Calu3 (cell line): ENCODE results near the gene CCR3. TPM values are rescaled to one million over a fixed set of nuclear protein-coding genes. Genes with fewer than 3 reads are reported as not detected.

ENCODE experiments used
- Bru-seq: library from RNA; stranded (reverse); fragments of 400-500 nt; gene quantifications from one replicate; lab custom pipeline; 2021; lab: Mats Ljungman, UMichigan
- BruChase-seq, 2 experiments: library from RNA; stranded (reverse); fragments of 400-500 nt; gene quantifications; one replicate each; lab custom pipeline; 2021; lab: Mats Ljungman, UMichigan
- BruUV-seq: library from RNA; stranded (reverse); fragments of 400-500 nt; replicated peaks from 2 replicates; lab custom pipeline; 2021; lab: Mats Ljungman, UMichigan
- CTCF ChIA-PET: fragments of 300-600 bp; sonication (Branson Sonifier 250); formaldehyde crosslinking; loops from one replicate; lab custom pipeline; 2022; ENCODE audit warnings: antibody characterized with exemption; lab: Charles Lee
- DNase-seq: peaks from one replicate; pipeline ENCODE4 v3.0.0; 2022
- H3K27ac Mint-ChIP-seq: one replicate; pipeline ENCODE4 v1.8.0; 2022; ENCODE audit warnings: mixed read lengths; ENCODE audit not compliant: unreplicated experiment
- H3K27me3 Mint-ChIP-seq: one replicate; pipeline ENCODE4 v1.8.0; 2022; ENCODE audit warnings: mixed read lengths; ENCODE audit not compliant: unreplicated experiment
- H3K36me3 Mint-ChIP-seq: one replicate; pipeline ENCODE4 v1.8.0; 2022; ENCODE audit warnings: mild to moderate bottlenecking, moderate library complexity, mixed read lengths; ENCODE audit not compliant: insufficient read depth, unreplicated experiment
- H3K4me1 Mint-ChIP-seq: one replicate; pipeline ENCODE4 v1.8.0; 2022; ENCODE audit warnings: mild to moderate bottlenecking, low read depth, mixed read lengths; ENCODE audit not compliant: unreplicated experiment
- H3K4me3 Mint-ChIP-seq: one replicate; pipeline ENCODE4 v1.8.0; 2022; ENCODE audit warnings: mild to moderate bottlenecking, low read depth, moderate library complexity, mixed read lengths; ENCODE audit not compliant: unreplicated experiment
- H3K9me3 Mint-ChIP-seq: one replicate; pipeline ENCODE4 v1.8.0; 2022; ENCODE audit warnings: low read depth, mixed read lengths; ENCODE audit not compliant: unreplicated experiment
- CTCF ChIP-seq: fragments of 200-600 bp; IDR thresholded peaks from one replicate; pipeline ENCODE4 v1.8.0; 2022; ENCODE audit warnings: antibody characterized with exemption; ENCODE audit not compliant: unreplicated experiment
- intact Hi-C: fragments of 100-400 bp; cut with micrococcal nuclease; formaldehyde crosslinking; loops from one replicate; pipeline ENCODE4 v1.10.0; 2022; ENCODE audit not compliant: unreplicated experiment
- long read RNA-seq: library from polyadenylated mRNA; stranded (forward); transcript quantifications from one replicate; pipeline ENCODE4 v2.0.0, GENCODE V29; 2022
- total RNA-seq: library from RNA; stranded (reverse); gene quantifications from 2 replicates; pipeline ENCODE4 v1.2.3, GENCODE V29; 2022

The CCR3 gene
- total RNA-seq (0.17 TPM in 1 of 2 replicates, not detected in the other), Bru-seq, nascent RNA (percentile 27 among the genes with signal in this experiment), BruChase-seq, experiment 1, labeled RNA remaining after a 6-hour chase (percentile 20 among the genes with signal in this experiment), BruChase-seq, experiment 2, labeled RNA remaining after a 2-hour chase (percentile 21 among the genes with signal in this experiment)
- long read RNA-seq, partial matches to known transcripts, result 0 of 1 reads
- long read RNA-seq, other reads (novel, unspliced or antisense), result 1 of 1 reads

DNA sequence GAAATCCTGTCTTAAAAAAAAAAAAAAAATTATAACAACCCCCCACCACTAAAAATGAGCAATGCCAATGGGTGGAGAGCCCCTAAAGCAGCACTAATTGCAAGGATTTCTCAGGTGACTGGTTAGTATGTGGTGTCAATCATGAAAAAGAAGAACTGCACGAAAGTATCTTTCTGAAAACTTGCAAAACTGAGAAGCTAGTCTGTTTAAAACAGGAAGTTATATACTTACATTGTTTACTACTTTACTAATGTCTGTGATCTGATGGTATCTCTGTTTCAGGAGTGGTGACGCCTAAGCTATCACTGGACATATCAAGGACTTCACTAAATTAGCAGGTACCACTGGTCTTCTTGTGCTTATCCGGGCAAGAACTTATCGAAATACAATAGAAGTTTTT lies at the start of gene CCR3:
Gene CCR3 (plus strand): TSS at position 341 of the 400 bp plus-strand sequence. CDS start 22,699 bp downstream, outside the sequence.
- peaks cover 73% of the 10 kb centered on the region for H3K27me3 Mint-ChIP-seq
- no TSS peak for BruUV-seq
- intact Hi-C loops, result no loop called here

GRCh38 chr3:46192939-46193338 lies 49.3 kb upstream of the CCR3 start:
- CTCF ChIA-PET, result no interaction called here
- Mint-ChIP-seq H3K9me3 (peaks cover 14% of the 10 kb centered on the region), H3K27ac (no peak overlapping the region), H3K4me1 (peaks cover 6% of the 10 kb centered on the region), H3K36me3 (no peaks in the 10 kb centered on the region), H3K27me3 (no peaks in the 10 kb centered on the region), H3K4me3 (no peak overlapping the region)
- TF ChIP-seq CTCF, result no peak
- no TSS peak for BruUV-seq
- intact Hi-C loops, result no loop called here
- DNase-seq, result no peak

More for the DNA sequence above, at the start of gene CCR3:
- no peaks in the 10 kb centered on the region for H3K9me3 Mint-ChIP-seq
- DNase-seq, result no peak
- no peak for TF ChIP-seq CTCF
- H3K4me1 Mint-ChIP-seq, result no peaks in the 10 kb centered on the region
- H3K4me3 Mint-ChIP-seq, result no peak within 1 kb of the TSS
- no peaks in the 10 kb centered on the region for H3K36me3 Mint-ChIP-seq
- no peak within 1 kb of the TSS for H3K27ac Mint-ChIP-seq
- CTCF ChIA-PET, result interaction anchor here (0.6 kb wide), 1 partner anchor 702 kb away, joined by 3 read pairs; no protein-coding TSS in a partner anchor

DNA sequence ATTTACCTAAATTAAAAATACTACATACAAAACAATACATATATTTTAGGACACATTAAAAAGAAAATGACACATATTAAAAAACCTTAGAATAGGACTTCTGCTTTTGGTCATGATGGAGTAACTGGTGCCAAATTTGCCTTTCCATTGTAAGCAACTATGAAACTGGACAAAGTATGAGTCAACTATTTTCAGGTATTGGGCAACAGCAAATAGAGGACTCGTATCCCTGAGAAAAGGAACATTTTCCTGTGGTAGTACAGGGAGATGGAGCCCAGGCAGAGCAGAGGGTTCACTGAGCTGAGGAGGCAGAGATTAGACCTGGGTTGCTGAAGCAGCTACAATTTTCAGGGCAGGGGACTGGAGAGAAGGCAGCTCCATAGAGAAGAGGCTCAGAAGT lies 48.8 kb upstream of the CCR3 start:
- CTCF ChIA-PET, result no interaction called here
- DNase-seq, result no peak
- H3K4me1 Mint-ChIP-seq, result peaks cover under 1% of the 10 kb centered on the region
- BruUV-seq, result no TSS peak
- no peaks in the 10 kb centered on the region for H3K27me3 Mint-ChIP-seq
- peaks cover 14% of the 10 kb centered on the region for H3K9me3 Mint-ChIP-seq
- H3K27ac Mint-ChIP-seq, result no peak overlapping the region
- H3K4me3 Mint-ChIP-seq, result no peak overlapping the region
- H3K36me3 Mint-ChIP-seq, result no peaks in the 10 kb centered on the region
- no peak for TF ChIP-seq CTCF
- intact Hi-C loops, result no loop called here

DNA sequence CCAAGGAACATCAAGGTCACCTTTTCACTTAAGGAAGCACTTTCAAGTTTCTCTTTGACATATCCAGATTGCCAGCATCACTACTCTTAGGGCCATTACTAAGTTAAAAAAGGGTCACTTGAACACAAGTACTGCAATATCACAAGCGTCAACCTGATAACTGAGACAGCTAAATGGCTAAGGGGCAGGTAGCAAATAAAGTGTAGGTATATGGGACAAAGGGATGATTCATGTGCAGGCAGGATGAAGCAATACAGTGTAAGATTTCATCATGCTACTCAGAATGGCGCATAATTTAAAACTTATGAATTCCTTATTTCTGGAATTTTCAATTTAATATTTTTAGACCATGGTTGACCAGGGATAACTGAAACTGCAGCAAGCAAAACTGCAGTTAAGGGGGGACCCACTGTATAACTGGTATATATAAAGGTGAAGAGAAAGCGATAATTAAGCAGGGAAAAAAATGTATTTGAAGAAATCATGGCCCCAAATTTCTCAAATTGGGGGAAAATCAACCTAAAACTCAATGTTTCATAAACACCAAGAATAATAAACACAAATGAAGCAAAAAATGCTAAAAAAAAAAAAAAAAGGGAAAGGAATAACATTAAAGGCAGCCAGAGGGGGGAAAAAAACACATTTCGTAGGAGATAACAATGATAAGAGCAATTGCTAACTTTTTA lies 47.2 kb upstream of the CCR3 start:
- TF ChIP-seq CTCF, result no peak
- Mint-ChIP-seq H3K9me3 (peaks cover 14% of the 10 kb centered on the region), H3K36me3 (no peaks in the 10 kb centered on the region), H3K4me3 (no peak overlapping the region), H3K4me1 (no peaks in the 10 kb centered on the region), H3K27me3 (no peaks in the 10 kb centered on the region), H3K27ac (peak overlapping the region; percentile 38)
- no TSS peak for BruUV-seq
- CTCF ChIA-PET, result no interaction called here
- DNase-seq, result no peak
- intact Hi-C loops, result no loop called here
